ENCODE measurements around the gene PTPRM.

- TF ChIP-seq RFX5 (IDR thresholded peaks at IDR 0.05; ENCODE audit: low read length) = no peak
- no peak for TF ChIP-seq NRF1 (IDR thresholded peaks at IDR 0.05; ENCODE audit: low read depth, low read length)
- TF ChIP-seq RAD21 (IDR thresholded peaks at IDR 0.05; ENCODE audit: low read length) = no peak
- no peak for TF ChIP-seq EZH2phosphoT487 (IDR thresholded peaks at IDR 0.05; ENCODE audit: borderline replicate concordance, low read depth)
- no peak for TF ChIP-seq CTCF (IDR thresholded peaks at IDR 0.05)
- TF ChIP-seq JUND (IDR thresholded peaks at IDR 0.05) = no peak
- TF ChIP-seq USF2 (IDR thresholded peaks at IDR 0.05; ENCODE audit: borderline replicate concordance, low read depth, low read length) = no peak
- no peak for TF ChIP-seq SIN3A (IDR thresholded peaks at IDR 0.05; ENCODE audit: borderline replicate concordance, low read depth, low read length)
- no peak for TF ChIP-seq YY1 (IDR thresholded peaks at IDR 0.05; ENCODE audit: low read depth)
- no peak for TF ChIP-seq MAX (IDR thresholded peaks at IDR 0.05; ENCODE audit: low read depth)
Measured at GRCh38 chr18:7608781-7609201, 41.7 kb downstream of the PTPRM start.
